Adrenal gland (tissue), 19 donors: ENCODE results near the gene CTDSPL. TPM values are rescaled to one million over a fixed set of nuclear protein-coding genes. Genes with fewer than 3 reads are reported as not detected.

Source experiments
- DNase-seq, 7 donors: peaks; one replicate each; pipeline ENCODE4 v3.0.0-alpha.2; 2019 to 2020
- H3K27ac ChIP-seq, 5 donors: fragments of 200-600 bp; sonication (generic) in 4 of 5; 1 replicate in 3 of 5; 2 replicates in 2 of 5; pipeline versions ENCODE4 v1.5.1 to v1.8.0; 2016 to 2020; ENCODE audit warnings: mild to moderate bottlenecking in 1 of 5
- H3K27me3 ChIP-seq: fragments of 200-600 bp; 2 replicates; pipeline ENCODE4 v1.8.0; 2021
- H3K36me3 ChIP-seq, 2 donors: fragments of 200-600 bp; replicated peaks in 1 of 2; 1 replicate in 1 of 2; 2 replicates in 1 of 2; pipeline versions ENCODE4 v1.5.1 to v1.8.0; 2018 to 2022
- H3K4me1 ChIP-seq, 2 donors: fragments of 200-600 bp; replicated peaks in 1 of 2; 1 replicate in 1 of 2; 2 replicates in 1 of 2; pipeline versions ENCODE4 v1.5.1 to v1.8.0; 2018 to 2021
- H3K4me3 ChIP-seq, 4 donors: fragments of 200-600 bp; sonication (generic) in 3 of 4; one replicate each; pipeline ENCODE4 v1.5.1; 2016 to 2018
- H3K9me3 ChIP-seq, 3 donors: fragments of 200-600 bp; sonication (generic) in 1 of 3; replicated peaks in 1 of 3; 1 replicate in 2 of 3; 2 replicates in 1 of 3; pipeline versions ENCODE4 v1.5.1 to v1.8.0; 2016 to 2021
- POLR2A ChIP-seq, 2 donors: fragments of 450-650 bp; IDR thresholded peaks; one replicate each; pipeline ENCODE4 v1.6.1; 2017; ENCODE audit warnings: antibody characterized with exemption in 2 of 2, mild to moderate bottlenecking in 2 of 2, moderate library complexity in 1 of 2
- WGBS, 4 donors: extraction: QIAGEN DNeasy Blood & Tissue Kit in 2 of 4; methylation state at CpG; one replicate each; pipeline versions ENCODE4 v1.1.5 to v1.1.7; 2013 to 2017; 5-methylcytosine and 5-hydroxymethylcytosine counted together
- intact Hi-C, 2 donors: fragments of 100-400 bp; cut with DNase I; formaldehyde crosslinking; loops; one replicate each; pipeline versions ENCODE4 v1.14.1 to v1.15.0; 2022 to 2023
- long read RNA-seq, 10 donors: library from polyadenylated mRNA in 3 of 10; unstranded in 2 of 10; stranded (forward) in 1 of 10; transcript quantifications; one replicate each; pipeline ENCODE4 v2.0.0 and lab custom pipeline, GENCODE V29; 2021 to 2026
- polyA plus RNA-seq, 3 donors: library from polyadenylated mRNA; stranded (reverse); fragments of 200-250 nt in 2 of 3; fragments of 350-450 nt in 1 of 3; fragmentation: Illumina TruSeq in 1 of 3; extraction: RNeasy Lipid Tissue Mini Kit (QIAGEN cat#74804) in 1 of 3; gene quantifications; one replicate each; pipeline ENCODE4 v1.2.3, GENCODE V29; 2013 to 2014
- total RNA-seq, 9 donors: library from RNA; depleted of rRNA in 4 of 9; stranded (reverse); fragments of >200 nt in 4 of 9; fragments of 120-200 nt in 1 of 9; fragmentation: NEBNext Ultra II Directional in 1 of 9; extraction: Animal tissue kit (Norgen Biotek cat#: 25700) in 1 of 9; gene quantifications; one replicate each; pipeline versions ENCODE4 v1.1.0 to v1.2.4, GENCODE V29; 2013 to 2023
- TF ChIP-seq, protein P1 (sequence below), 6 experiments: fragments of 450-650 bp in 4 of 6; fragments of 200-600 bp in 2 of 6; sonication (generic) in 1 of 6; IDR thresholded peaks; 1 replicate in 5 of 6; 2 replicates in 1 of 6; pipeline versions ENCODE4 v1.5.1 to v1.8.0; 2016 to 2021; ENCODE audit warnings: antibody characterized with exemption in 6 of 6, mild to moderate bottlenecking in 2 of 6, moderate library complexity in 1 of 6
- donor health status: healthy with polysubstance abuse.
- donor health status: Bipolar disorder and iron deficiency.
- donor health status: DM: yes; HTN: yes; CAD: no.
- donor health status: DM: no; HTN: no; CAD: no.
- donor health status: DM: no; HTN: no; CAD: no.
- donor health status: DM: yes; HTN: yes; CAD: no.

CTDSPL gene, protein sequence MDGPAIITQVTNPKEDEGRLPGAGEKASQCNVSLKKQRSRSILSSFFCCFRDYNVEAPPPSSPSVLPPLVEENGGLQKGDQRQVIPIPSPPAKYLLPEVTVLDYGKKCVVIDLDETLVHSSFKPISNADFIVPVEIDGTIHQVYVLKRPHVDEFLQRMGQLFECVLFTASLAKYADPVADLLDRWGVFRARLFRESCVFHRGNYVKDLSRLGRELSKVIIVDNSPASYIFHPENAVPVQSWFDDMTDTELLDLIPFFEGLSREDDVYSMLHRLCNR
- total RNA-seq (10 to 100 TPM in 8 of 9 donors, 1 to 10 TPM in 1; 9.7 to 27.7 (median 17.8) TPM), polyA plus RNA-seq (10 to 100 TPM in 2 of 3 donors, 1 to 10 TPM in 1; 6.4 to 12.7 (median 10.9) TPM)
- long read RNA-seq, donor 1, full-length matches to known transcripts: 2 of 2 reads
- long read RNA-seq, donor 1, partial matches to known transcripts: 0 of 2 reads
- long read RNA-seq, donor 1, other reads (novel, unspliced or antisense): 0 of 2 reads
- long read RNA-seq, donor 2, full-length matches to known transcripts: 1 of 1 reads
- long read RNA-seq, donor 2, partial matches to known transcripts: 0 of 1 reads
- long read RNA-seq, donor 2, other reads (novel, unspliced or antisense): 0 of 1 reads
- long read RNA-seq, donor 3: 0 reads
- long read RNA-seq, donor 4, partial matches to known transcripts: 0 of 1 reads
- long read RNA-seq, donor 4, other reads (novel, unspliced or antisense): 1 of 1 reads
- long read RNA-seq, donor 5, full-length matches to known transcripts: 19 of 23 reads
- long read RNA-seq, donor 5, partial matches to known transcripts: 0 of 23 reads
- long read RNA-seq, donor 5, other reads (novel, unspliced or antisense): 4 of 23 reads
- long read RNA-seq, donor 6, full-length matches to known transcripts: 1 of 4 reads
- long read RNA-seq, donor 6, partial matches to known transcripts: 0 of 4 reads
- long read RNA-seq, donor 6, other reads (novel, unspliced or antisense): 3 of 4 reads
- long read RNA-seq, donor 7: 0 reads
- long read RNA-seq, donor 8, full-length matches to known transcripts: 3 of 3 reads
- long read RNA-seq, donor 8, partial matches to known transcripts: 0 of 3 reads
- long read RNA-seq, donor 8, other reads (novel, unspliced or antisense): 0 of 3 reads
- long read RNA-seq, donor 9, full-length matches to known transcripts: 1 of 1 reads
- long read RNA-seq, donor 9, partial matches to known transcripts: 0 of 1 reads
- long read RNA-seq, donor 9, other reads (novel, unspliced or antisense): 0 of 1 reads
- long read RNA-seq, donor 10, full-length matches to known transcripts: 1 of 1 reads
- long read RNA-seq, donor 10, partial matches to known transcripts: 0 of 1 reads
- long read RNA-seq, donor 10, other reads (novel, unspliced or antisense): 0 of 1 reads

DNA sequence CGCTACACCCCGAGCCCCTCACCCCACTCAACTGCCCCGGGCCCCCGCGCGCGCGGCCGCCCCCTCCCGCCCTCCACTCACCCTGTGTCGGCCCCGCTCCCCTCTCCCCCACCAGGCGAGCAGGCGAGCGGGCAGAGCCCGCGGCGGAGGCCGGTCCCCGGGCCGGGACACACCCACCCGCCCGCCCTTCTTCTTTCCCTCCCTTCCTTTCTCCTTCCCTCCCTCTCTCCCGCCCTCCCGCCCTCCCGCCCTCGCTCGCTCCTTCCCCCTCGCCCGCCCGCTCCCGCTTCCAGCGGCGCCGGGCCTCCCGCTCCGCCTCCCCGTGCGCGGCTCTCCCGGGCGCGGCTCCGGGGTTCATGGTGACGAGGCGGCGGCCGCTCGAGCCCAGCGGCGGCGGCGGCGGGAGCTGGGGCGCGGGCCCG is at the start of gene CTDSPL:
CTDSPL (plus strand) TSS at position 261 of the 422 bp plus-strand sequence. CDS start 320 bp downstream, outside the sequence.
- no peaks in the 10 kb centered on the region for H3K9me3 ChIP-seq
- peak in 5 of 7 donors; percentile 32 to 63 (median 58) for DNase-seq
- H3K4me1 ChIP-seq: peaks cover 8 to 20% of the 10 kb centered on the region in 2 donors
- WGBS, 4 donors: 0 to 1% (median 0%) methylated on average over 1 to 56 of the region's 57 CpGs; no CpG with 5 or more reads in 1 of the 4 donors
- H3K36me3 ChIP-seq: no peaks in the 10 kb centered on the region
- H3K27me3 ChIP-seq: no peaks in the 10 kb centered on the region
- TF ChIP-seq, protein P1, sequence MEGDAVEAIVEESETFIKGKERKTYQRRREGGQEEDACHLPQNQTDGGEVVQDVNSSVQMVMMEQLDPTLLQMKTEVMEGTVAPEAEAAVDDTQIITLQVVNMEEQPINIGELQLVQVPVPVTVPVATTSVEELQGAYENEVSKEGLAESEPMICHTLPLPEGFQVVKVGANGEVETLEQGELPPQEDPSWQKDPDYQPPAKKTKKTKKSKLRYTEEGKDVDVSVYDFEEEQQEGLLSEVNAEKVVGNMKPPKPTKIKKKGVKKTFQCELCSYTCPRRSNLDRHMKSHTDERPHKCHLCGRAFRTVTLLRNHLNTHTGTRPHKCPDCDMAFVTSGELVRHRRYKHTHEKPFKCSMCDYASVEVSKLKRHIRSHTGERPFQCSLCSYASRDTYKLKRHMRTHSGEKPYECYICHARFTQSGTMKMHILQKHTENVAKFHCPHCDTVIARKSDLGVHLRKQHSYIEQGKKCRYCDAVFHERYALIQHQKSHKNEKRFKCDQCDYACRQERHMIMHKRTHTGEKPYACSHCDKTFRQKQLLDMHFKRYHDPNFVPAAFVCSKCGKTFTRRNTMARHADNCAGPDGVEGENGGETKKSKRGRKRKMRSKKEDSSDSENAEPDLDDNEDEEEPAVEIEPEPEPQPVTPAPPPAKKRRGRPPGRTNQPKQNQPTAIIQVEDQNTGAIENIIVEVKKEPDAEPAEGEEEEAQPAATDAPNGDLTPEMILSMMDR (IDR thresholded peaks at IDR 0.05): no peak
- no peak for TF ChIP-seq POLR2A (IDR thresholded peaks at IDR 0.05)
- H3K4me3 ChIP-seq: peak within 1 kb of the TSS; percentile 1 to 61 (median 26)
- intact Hi-C loops: no loop called here
- H3K27ac ChIP-seq: peak within 1 kb of the TSS in 4 of 5 donors; percentile 55 to 86 (median 66)

DNA sequence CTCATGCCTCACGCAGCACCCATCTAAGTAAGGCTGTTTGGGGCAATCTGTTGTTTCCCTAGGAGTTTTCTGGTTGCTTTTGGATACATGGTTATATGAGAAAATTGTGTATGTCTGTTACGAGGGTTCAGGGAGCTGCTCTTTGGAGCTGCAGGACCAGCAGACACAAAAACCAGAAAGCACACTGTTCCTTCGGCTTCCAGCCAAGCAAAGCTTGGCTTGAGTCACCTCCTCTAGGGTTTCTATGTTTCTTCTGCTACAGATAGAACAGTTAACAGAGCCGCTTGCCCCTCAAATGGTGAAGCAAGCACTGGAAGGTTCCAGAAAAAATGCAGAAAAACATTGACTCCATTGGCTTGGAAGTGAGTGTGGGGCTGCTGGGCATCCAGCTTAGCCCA is 49.2 kb upstream of the CTDSPL start:
- intact Hi-C loops: no loop called here

DNA sequence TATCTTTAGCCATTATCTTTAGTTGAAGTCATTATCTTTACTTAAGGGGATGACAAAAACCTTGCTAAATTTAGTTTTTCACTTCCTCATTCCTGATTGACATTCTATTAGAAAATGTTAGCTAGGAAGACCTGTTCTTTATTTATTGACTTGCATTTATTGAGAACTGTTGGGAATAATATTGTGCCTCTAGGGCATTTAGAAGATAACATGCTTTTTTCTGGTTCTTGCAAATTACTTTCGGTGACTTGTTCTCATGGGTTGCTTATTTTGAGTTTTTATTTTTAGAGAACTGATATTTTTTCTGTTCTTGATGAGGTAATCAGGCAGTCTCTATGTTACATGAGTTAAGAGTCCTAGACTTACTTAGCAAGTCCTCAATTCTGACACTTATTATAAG is 48.3 kb upstream of the CTDSPL start:
- Histone ChIP-seq H3K4me3 (no peak overlapping the region), H3K27me3 (no peaks in the 10 kb centered on the region), H3K4me1 (peaks cover 0 to 22% of the 10 kb centered on the region in 2 donors), H3K36me3 (peaks cover 0 to 28% of the 10 kb centered on the region in 2 donors), H3K9me3 (no peaks in the 10 kb centered on the region), H3K27ac (no peak overlapping the region)
- 63 to 73% (median 67%) methylated on average over 1 of the region's 1 CpG for whole genome bisulfite sequencing, 4 donors
- TF ChIP-seq POLR2A (IDR thresholded peaks at IDR 0.05): no peak
- TF ChIP-seq, protein P1 (IDR thresholded peaks at IDR 0.05): no peak
- intact Hi-C loops: no loop called here
- no peak for DNase-seq

More for the DNA sequence above, 49.2 kb upstream of the CTDSPL start:
- H3K9me3 ChIP-seq: no peaks in the 10 kb centered on the region
- TF ChIP-seq POLR2A (IDR thresholded peaks at IDR 0.05): no peak
- TF ChIP-seq, protein P1 (IDR thresholded peaks at IDR 0.05): no peak
- peaks cover 0 to 20% of the 10 kb centered on the region in 2 donors for H3K4me1 ChIP-seq
- no peak overlapping the region for H3K4me3 ChIP-seq
- 53 to 94% (median 82%) methylated on average over 3 to 4 of the region's 4 CpGs for WGBS, 4 donors
- peak overlapping the region in 2 of 5 donors; percentile 48 to 53 for H3K27ac ChIP-seq
- no peak for DNase-seq
- no peaks in the 10 kb centered on the region for H3K27me3 ChIP-seq
- H3K36me3 ChIP-seq: peaks cover 0 to 37% of the 10 kb centered on the region in 2 donors
